GM06990 (cell line): Measurements from ENCODE around the gene GPC1.
A peak's percentile ranks its signal among the peaks of the same experiment; 100 is the strongest.

Experiments used
- DNase-seq: peaks from one replicate; pipeline ENCODE4 v3.0.0-alpha.2; 2011; ENCODE audit not compliant: insufficient read length; ENCODE audit errors: extremely low read depth
- H3K27me3 ChIP-seq: replicated peaks from 2 replicates; pipeline ENCODE4 v1.6.0; 2011; ENCODE audit warnings: low read length; ENCODE audit not compliant: control insufficient read depth, insufficient read depth
- H3K36me3 ChIP-seq: 2 replicates; pipeline ENCODE4 v1.5.1; 2011; ENCODE audit warnings: low read length; ENCODE audit not compliant: control insufficient read depth, insufficient read depth
- H3K4me3 ChIP-seq: replicated peaks from 2 replicates; pipeline ENCODE4 v1.5.1; 2011; ENCODE audit warnings: low read depth, mild to moderate bottlenecking, control low read depth, low read length
- TF ChIP-seq, protein P1 (sequence below): IDR thresholded peaks from 2 replicates; pipeline ENCODE4 v1.5.1; 2011; ENCODE audit warnings: low read length, control low read depth, mild to moderate bottlenecking, inconsistent platforms; ENCODE audit not compliant: insufficient read depth, poor library complexity, severe bottlenecking

Gene GPC1

DNA sequence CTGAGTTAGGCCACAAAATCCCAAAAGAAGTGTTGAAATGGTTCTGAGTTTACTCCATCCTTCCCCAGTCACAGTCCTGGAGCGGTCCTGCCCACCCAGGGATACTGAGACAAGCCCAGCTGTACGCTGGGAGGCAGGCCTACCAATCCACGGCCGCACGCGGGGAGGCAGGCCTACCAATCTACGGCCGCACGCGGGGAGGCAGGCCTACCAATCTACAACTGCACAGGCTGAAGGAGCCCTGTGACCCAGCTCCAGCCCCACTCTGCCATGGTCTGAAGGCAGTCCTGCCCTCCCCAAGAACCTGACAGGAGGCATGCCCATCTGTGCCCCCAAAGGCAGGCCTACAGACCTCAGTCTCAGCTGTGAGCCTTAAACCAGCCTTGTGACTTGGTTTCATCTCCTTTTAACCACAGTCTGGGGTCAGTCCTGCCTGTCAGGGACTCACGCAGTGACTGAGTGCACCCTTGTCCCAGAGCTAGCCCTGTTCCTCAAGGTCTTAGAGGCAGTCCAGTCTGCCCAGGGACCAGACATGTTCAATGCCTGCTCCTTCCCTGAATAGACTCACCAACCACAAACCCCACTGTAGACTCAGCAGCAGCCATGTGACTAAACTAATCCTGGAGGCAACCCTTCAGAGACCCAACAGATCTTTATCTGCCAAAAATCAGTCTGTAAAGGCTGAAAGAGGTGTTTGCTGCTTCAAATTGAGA is 36.8 kb downstream of the GPC1 start:
- H3K36me3 ChIP-seq = no peaks in the 10 kb centered on the region

DNA sequence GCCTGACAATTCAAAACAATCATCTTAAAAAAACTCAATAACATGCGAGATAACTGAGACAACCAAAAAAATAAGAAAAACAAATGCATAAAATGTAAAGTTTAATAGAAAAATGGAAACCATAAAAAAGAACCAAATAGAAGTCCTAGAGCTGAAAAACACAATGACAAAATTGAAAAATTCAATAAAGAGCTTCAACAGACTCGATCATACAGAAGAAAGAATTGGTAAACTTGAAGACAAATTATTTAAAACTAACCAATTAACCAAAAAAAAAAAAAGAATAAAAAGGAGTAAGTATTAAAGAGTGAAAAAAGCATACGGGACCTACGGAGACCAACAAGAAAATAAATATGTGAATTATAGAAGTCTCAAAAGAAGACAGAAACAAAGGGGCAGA is 37.7 kb downstream of the GPC1 start:
- H3K27me3 ChIP-seq = no peaks in the 10 kb centered on the region
- H3K4me3 ChIP-seq = no peak overlapping the region
- TF ChIP-seq, protein P1, sequence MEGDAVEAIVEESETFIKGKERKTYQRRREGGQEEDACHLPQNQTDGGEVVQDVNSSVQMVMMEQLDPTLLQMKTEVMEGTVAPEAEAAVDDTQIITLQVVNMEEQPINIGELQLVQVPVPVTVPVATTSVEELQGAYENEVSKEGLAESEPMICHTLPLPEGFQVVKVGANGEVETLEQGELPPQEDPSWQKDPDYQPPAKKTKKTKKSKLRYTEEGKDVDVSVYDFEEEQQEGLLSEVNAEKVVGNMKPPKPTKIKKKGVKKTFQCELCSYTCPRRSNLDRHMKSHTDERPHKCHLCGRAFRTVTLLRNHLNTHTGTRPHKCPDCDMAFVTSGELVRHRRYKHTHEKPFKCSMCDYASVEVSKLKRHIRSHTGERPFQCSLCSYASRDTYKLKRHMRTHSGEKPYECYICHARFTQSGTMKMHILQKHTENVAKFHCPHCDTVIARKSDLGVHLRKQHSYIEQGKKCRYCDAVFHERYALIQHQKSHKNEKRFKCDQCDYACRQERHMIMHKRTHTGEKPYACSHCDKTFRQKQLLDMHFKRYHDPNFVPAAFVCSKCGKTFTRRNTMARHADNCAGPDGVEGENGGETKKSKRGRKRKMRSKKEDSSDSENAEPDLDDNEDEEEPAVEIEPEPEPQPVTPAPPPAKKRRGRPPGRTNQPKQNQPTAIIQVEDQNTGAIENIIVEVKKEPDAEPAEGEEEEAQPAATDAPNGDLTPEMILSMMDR = no peak
- no peak for DNase-seq
- no peaks in the 10 kb centered on the region for H3K36me3 ChIP-seq

More for the DNA sequence above, 36.8 kb downstream of the GPC1 start:
- TF ChIP-seq, protein P1 = no peak
- peak; percentile 4 for DNase-seq
- H3K27me3 ChIP-seq = no peaks in the 10 kb centered on the region
- no peak overlapping the region for H3K4me3 ChIP-seq

DNA sequence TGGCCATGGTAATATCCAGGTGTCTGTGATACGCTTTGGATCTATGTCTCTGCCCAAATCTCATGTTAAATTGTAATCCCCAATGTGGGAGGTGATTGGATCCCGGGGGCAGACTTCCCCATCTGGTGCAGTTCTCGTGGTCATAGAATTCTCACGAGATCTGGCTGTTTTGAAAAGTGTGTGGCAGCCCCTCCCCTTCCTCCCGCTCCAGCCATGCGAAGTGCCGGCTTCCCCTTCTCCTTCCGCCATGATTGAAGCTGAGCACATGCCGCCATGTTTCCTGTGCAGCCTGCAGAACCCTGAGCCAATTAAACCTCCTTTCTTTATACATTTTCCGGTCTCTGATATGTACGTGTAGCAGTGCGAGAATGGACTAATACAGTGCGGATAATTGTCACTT is 42.5 kb downstream of the GPC1 start:
- Histone ChIP-seq H3K36me3 (no peaks in the 10 kb centered on the region), H3K27me3 (no peaks in the 10 kb centered on the region), H3K4me3 (no peak overlapping the region)
- no peak for DNase-seq
- TF ChIP-seq, protein P1 = no peak

DNA sequence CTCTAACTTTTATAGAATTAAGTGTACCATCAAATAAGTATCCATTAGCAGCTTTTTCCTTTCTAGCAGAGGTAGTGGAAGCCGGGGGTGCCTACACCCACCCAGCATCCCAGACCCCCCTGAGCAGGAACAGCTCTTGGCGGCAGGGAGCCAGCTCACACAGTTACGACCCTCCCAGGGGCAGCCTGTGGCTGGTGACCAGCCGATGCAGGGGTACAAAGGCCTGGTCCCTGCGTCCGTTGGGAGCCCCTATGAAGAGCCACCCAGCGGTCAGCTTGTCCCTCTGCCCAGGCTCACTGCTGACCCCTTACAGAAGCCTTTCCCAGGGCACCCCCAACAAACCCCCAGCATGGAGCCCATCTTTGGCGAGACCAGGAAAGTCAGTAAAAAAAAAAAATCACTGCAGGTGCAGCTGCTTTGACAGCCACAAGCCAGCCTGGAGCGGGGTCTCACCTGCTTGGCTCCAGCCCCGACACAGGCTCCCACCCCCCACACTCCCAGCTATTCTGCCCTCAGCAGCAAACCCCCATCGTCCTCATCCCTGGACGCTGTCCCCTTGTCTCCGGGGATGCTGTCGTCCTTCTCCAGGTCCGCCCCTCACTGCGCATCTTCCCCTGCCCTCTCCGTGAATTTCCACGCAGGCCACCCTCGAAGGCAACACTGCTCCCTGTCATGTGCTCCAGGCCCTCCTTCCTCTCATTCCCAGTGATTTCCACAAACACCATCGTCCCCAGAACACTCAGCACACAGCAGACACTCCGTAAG is 43.1 kb downstream of the GPC1 start:
- DNase-seq = peak; percentile 3
- TF ChIP-seq, protein P1 = no peak
- no peak overlapping the region for H3K4me3 ChIP-seq
- no peaks in the 10 kb centered on the region for H3K27me3 ChIP-seq
- H3K36me3 ChIP-seq = no peaks in the 10 kb centered on the region

DNA sequence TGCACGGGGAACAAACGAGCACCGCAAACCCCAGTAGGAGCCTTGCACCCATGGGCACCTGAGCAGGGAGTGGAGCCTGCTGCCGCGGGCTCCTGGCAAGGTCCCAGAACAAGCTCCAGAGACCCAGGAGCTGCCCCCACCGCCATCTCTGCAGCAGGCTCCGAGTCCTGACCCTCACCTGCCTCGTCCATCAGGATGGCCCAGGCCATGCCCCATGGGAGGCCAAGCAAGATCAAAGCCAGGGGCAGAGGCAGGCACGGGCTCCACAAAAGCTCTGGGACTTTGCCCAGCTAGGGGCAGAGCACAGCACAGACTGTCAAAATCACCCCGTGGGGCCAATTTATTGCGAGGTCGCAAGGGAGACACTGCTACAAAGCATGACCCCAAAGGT is 43.6 kb downstream of the GPC1 start:
- Histone ChIP-seq H3K36me3 (no peaks in the 10 kb centered on the region), H3K4me3 (no peak overlapping the region), H3K27me3 (no peaks in the 10 kb centered on the region)
- TF ChIP-seq, protein P1 = no peak
- DNase-seq = no peak
